Measurements from ENCODE around the gene AHI1.

The AHI1 gene

GRCh38 chr6:135426833-135427232 is 70.7 kb downstream of the AHI1 start:
- no peak for TF ChIP-seq CTCF (conservative IDR thresholded peaks at IDR 0.05; ENCODE audit: control insufficient read depth, insufficient read depth, low read depth, low read length)

GRCh38 chr6:135424385-135424784 is 73.2 kb downstream of the AHI1 start:
- DNase-seq (ENCODE audit: low read depth), result no peak
- no peak for TF ChIP-seq CTCF (conservative IDR thresholded peaks at IDR 0.05; ENCODE audit: control insufficient read depth, insufficient read depth, low read depth, low read length)
- no peak overlapping the region for H3K4me3 ChIP-seq (ENCODE audit: control insufficient read depth, low read depth, low read length)

More at GRCh38 chr6:135426833-135427232, 70.7 kb downstream of the AHI1 start:
- H3K4me3 ChIP-seq (ENCODE audit: control insufficient read depth, low read depth, low read length), result no peak overlapping the region
- no peak for DNase-seq (ENCODE audit: low read depth)

DNA sequence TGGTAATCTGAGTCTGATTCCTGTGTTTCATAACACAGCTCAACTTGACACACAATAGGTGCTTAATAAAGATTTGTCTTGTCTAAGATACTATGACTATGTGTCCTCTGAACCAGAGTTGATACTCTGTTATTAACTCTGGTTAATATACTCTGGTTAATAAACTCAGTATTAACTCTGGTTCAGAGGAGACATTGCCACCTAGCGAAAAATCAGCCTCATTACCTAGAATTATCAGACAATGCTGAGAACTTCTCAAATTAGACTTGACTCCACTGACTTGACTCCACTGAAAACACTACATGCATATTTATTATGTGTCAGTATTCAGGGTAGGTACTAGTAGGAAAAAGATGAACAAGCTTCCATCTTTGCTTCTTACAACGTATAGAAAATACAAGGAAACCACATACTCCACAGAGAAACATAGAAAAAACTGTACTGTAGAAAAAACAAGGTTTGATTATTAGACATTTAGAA is 73.9 kb downstream of the AHI1 start:
- peak; percentile 72 for TF ChIP-seq CTCF (conservative IDR thresholded peaks at IDR 0.05; ENCODE audit: control insufficient read depth, insufficient read depth, low read depth, low read length)
- peak; percentile 56 for DNase-seq (ENCODE audit: low read depth)
- H3K4me3 ChIP-seq (ENCODE audit: control insufficient read depth, low read depth, low read length), result no peak overlapping the region

GRCh38 chr6:135419162-135419561 is 78.4 kb downstream of the AHI1 start:
- DNase-seq (ENCODE audit: low read depth), result peak; percentile 79
- H3K4me3 ChIP-seq (ENCODE audit: control insufficient read depth, low read depth, low read length), result no peak overlapping the region
- no peak for TF ChIP-seq CTCF (conservative IDR thresholded peaks at IDR 0.05; ENCODE audit: control insufficient read depth, insufficient read depth, low read depth, low read length)

DNA sequence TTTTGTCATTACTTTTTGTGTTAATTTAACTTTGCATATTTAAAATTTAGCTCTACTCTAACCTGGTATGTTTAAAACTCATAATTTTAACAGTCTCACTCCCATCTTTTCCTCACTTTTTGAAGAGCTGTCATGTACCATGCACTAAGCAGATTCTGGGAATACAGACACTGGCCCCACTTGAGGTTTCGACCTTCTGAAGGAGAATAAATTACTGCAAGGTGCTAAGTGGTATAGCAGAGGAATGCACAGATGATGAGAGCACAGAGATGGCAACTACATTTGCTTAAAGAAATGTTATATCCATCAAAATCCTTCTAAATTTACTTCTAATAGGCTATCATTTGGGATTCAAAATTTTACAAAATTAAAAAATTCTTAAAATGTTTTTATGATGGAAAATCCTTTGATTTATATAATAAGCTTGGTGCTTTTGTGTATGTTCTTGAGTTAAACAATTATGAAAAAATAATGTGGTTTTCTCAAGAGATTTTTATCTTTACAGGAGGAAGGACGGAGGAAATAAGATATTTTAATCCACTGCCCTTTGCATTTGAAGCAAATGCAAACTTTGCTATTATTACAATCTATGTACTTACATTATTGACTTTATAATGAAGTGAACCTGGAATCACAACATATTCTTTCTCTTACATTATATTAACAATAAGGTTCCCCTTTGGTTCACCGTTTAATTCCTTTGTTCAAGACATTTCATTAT is 79.3 kb downstream of the AHI1 start:
- H3K4me3 ChIP-seq (ENCODE audit: control insufficient read depth, low read depth, low read length), result no peak overlapping the region
- TF ChIP-seq CTCF (conservative IDR thresholded peaks at IDR 0.05; ENCODE audit: control insufficient read depth, insufficient read depth, low read depth, low read length), result no peak
- no peak for DNase-seq (ENCODE audit: low read depth)

DNA sequence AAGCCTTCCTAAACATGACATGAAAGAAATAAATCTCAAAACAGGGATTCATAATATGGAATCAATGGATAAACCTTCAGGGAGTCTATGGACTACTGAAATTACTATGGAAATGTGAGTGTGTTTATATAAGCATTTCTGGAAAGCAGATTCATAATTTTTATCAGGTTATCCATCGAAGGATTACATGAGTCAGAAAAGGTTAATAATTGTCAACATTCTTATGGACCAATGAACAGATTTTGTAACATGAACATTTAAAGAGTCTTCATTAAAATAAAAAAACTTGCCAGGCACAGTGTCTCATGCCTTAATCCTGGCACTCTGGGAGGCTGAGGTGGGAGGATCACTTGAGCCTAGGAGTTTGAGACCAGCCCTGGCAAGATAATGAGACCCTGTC is 84.8 kb downstream of the AHI1 start:
- no peak for DNase-seq (ENCODE audit: low read depth)
- TF ChIP-seq CTCF (conservative IDR thresholded peaks at IDR 0.05; ENCODE audit: control insufficient read depth, insufficient read depth, low read depth, low read length), result no peak
- no peak overlapping the region for H3K4me3 ChIP-seq (ENCODE audit: control insufficient read depth, low read depth, low read length)
